B cell (primary cell): ENCODE results near the gene LIN37. TPM values are rescaled to one million over a fixed set of nuclear protein-coding genes. Genes with fewer than 3 reads are reported as not detected.

Source experiments
- ATAC-seq: fragments of 200-7000 bp; cut with Tn5 transposase; one replicate; pipeline ENCODE4 v1.10.0; 2021; ENCODE audit warnings: low read depth, mild to moderate bottlenecking, moderate number of reproducible peaks, moderate library complexity
- CTCF ChIA-PET: fragments of 350-600 bp; sonication (Branson Sonifier 250); formaldehyde crosslinking; loops from one replicate; lab custom pipeline; 2021; ENCODE audit warnings: antibody characterized with exemption, inconsistent platforms; lab: Charles Lee
- POLR2A ChIA-PET: fragments of 350-600 bp; sonication (Branson Sonifier 250); formaldehyde crosslinking; loops from one replicate; lab custom pipeline; 2021; ENCODE audit warnings: antibody characterized with exemption; lab: Charles Lee
- DNase-seq: peaks from one replicate; pipeline ENCODE4 v3.0.0; 2013
- H2AFZ ChIP-seq: 2 replicates; pipeline ENCODE4 v1.6.1; 2012; ENCODE audit warnings: mild to moderate bottlenecking, low read depth, low read length; ENCODE audit not compliant: insufficient read depth, poor library complexity, severe bottlenecking
- H3K27ac ChIP-seq, 2 donors: 1 replicate in 1 of 2; 2 replicates in 1 of 2; pipeline ENCODE4 v1.5.1; 2012 to 2013; ENCODE audit warnings: low read length in 2 of 2, mild to moderate bottlenecking in 2 of 2, moderate library complexity in 1 of 2
- H3K27me3 ChIP-seq, 4 experiments: fragments of 200-600 bp in 1 of 4; sonication (generic) in 1 of 4; replicated peaks in 1 of 4; 1 replicate in 2 of 4; 2 replicates in 2 of 4; pipeline versions ENCODE4 v1.6.1 to v1.7.0; 2013 to 2016; ENCODE audit warnings: low read length in 3 of 4, mild to moderate bottlenecking in 2 of 4, mixed read lengths in 1 of 4, moderate library complexity in 1 of 4; ENCODE audit not compliant: insufficient read depth in 4 of 4, control insufficient read depth in 3 of 4; ENCODE audit errors: control extremely low read depth in 1 of 4
- H3K36me3 ChIP-seq, 2 experiments: replicated peaks in 1 of 2; 1 replicate in 1 of 2; 2 replicates in 1 of 2; pipeline versions ENCODE4 v1.6.1 to v1.7.1; 2013; ENCODE audit warnings: low read length in 1 of 2; ENCODE audit not compliant: insufficient read depth in 2 of 2, control insufficient read depth in 1 of 2; ENCODE audit errors: control extremely low read depth in 1 of 2, extremely low read depth in 1 of 2
- H3K4me1 ChIP-seq, 2 donors: fragments of 200-600 bp in 1 of 2; sonication (generic) in 1 of 2; 1 replicate in 1 of 2; 2 replicates in 1 of 2; pipeline versions ENCODE4 v1.5.1 to v1.6.1; 2013 to 2017; ENCODE audit warnings: low read length in 2 of 2; ENCODE audit not compliant: control insufficient read depth in 2 of 2, insufficient read depth in 2 of 2
- H3K4me2 ChIP-seq: replicated peaks from 2 replicates; pipeline ENCODE3; 2012; ENCODE audit warnings: mild to moderate bottlenecking, low read depth, low read length; ENCODE audit not compliant: poor library complexity, severe bottlenecking
- H3K4me3 ChIP-seq, 5 experiments: fragments of 200-600 bp in 1 of 5; sonication (generic) in 1 of 5; 1 replicate in 3 of 5; 2 replicates in 2 of 5; pipeline versions ENCODE4 v1.5.1 to v1.7.0; 2011 to 2016; ENCODE audit warnings: low read length in 4 of 5, mild to moderate bottlenecking in 4 of 5, low read depth in 2 of 5, control low read depth in 1 of 5, moderate library complexity in 1 of 5; ENCODE audit not compliant: insufficient read depth in 1 of 5; ENCODE audit errors: control extremely low read depth in 1 of 5, extremely low read depth in 1 of 5
- H3K79me2 ChIP-seq: fragments of 200-600 bp; sonication (generic); one replicate; pipeline ENCODE4 v1.6.0; 2016; ENCODE audit warnings: low read length; ENCODE audit not compliant: control insufficient read depth, insufficient read depth
- H3K9ac ChIP-seq: fragments of 200-600 bp; sonication (generic); 2 replicates; pipeline ENCODE4 v1.6.1; 2017; ENCODE audit warnings: mild to moderate bottlenecking, low read length, moderate library complexity
- H3K9me3 ChIP-seq, 3 donors: one replicate each; pipeline versions ENCODE4 v1.6.1 to v1.7.1; 2013; ENCODE audit warnings: low read length in 2 of 3; ENCODE audit not compliant: control insufficient read depth in 2 of 3, insufficient read depth in 1 of 3; ENCODE audit errors: control extremely low read depth in 1 of 3
- H4K20me1 ChIP-seq: 2 replicates; pipeline ENCODE4 v1.6.0; 2012; ENCODE audit warnings: mild to moderate bottlenecking, low read length; ENCODE audit not compliant: insufficient read depth, control insufficient read depth, poor library complexity, severe bottlenecking
- H3K27ac Mint-ChIP-seq: one replicate; pipeline ENCODE4 v1.8.0; 2021; ENCODE audit warnings: mixed read lengths
- H3K27me3 Mint-ChIP-seq: one replicate; pipeline ENCODE4 v1.8.0; 2021; ENCODE audit warnings: mixed read lengths
- H3K4me1 Mint-ChIP-seq: one replicate; pipeline ENCODE4 v1.8.0; 2021; ENCODE audit warnings: mixed read lengths
- H3K4me3 Mint-ChIP-seq: one replicate; pipeline ENCODE4 v1.8.0; 2021; ENCODE audit warnings: mixed read lengths
- H3K9me3 Mint-ChIP-seq: one replicate; pipeline ENCODE4 v1.8.0; 2022; ENCODE audit warnings: mixed read lengths; ENCODE audit not compliant: insufficient read depth
- EZH2 ChIP-seq: IDR thresholded peaks from 2 replicates; pipeline ENCODE4 v1.6.1; 2012; ENCODE audit warnings: borderline replicate concordance, low read depth, mild to moderate bottlenecking, moderate library complexity, low read length; ENCODE audit not compliant: insufficient read depth, poor library complexity, severe bottlenecking
- WGBS: methylation state at CpG from one replicate; pipeline ENCODE4 v1.1.5; 2013; ENCODE audit warnings: missing lambda C conversion rate; ENCODE audit not compliant: insufficient coverage; 5-methylcytosine and 5-hydroxymethylcytosine counted together
- intact Hi-C: fragments of 100-400 bp; cut with micrococcal nuclease; formaldehyde crosslinking; loops from one replicate; pipeline ENCODE4 v1.10.0; 2022
- polyA plus RNA-seq: library from polyadenylated mRNA; depleted of rRNA; stranded (reverse); fragments of >200 nt; gene quantifications from 2 replicates; pipeline ENCODE4 v1.2.3, GENCODE V29; 2012
- total RNA-seq, 2 donors: library from RNA; stranded (reverse); fragments of 120-200 nt in 1 of 2; gene quantifications; 1 replicate in 1 of 2; 2 replicates in 1 of 2; pipeline versions ENCODE4 v1.2.3 to v1.2.4, GENCODE V29; 2013 to 2022
- TF ChIP-seq, protein P1 (sequence below): fragments of 200-600 bp; IDR thresholded peaks from one replicate; pipeline ENCODE4 v1.8.0; 2022; ENCODE audit warnings: antibody characterized with exemption, mild to moderate bottlenecking

The LIN37 gene
- total and polyA plus RNA-seq, 2 donors (not counting 1 experiment from before 2014, with no cell fraction given): 22.3 to 64.1 TPM

GRCh38 chr19:35740423-35741202 lies 7.8 kb upstream of the LIN37 start:
- ChIA-PET CTCF (interaction anchor here (0.8 to 1.6 kb wide), 9 partner anchors 8 to 218 kb away, joined by 3 to 7 read pairs (median 4); partner anchors contain the start of gene LIN37), POLR2A (interaction anchor here (0.7 to 1.5 kb wide), 10 partner anchors 8 to 159 kb away, joined by 3 to 10 read pairs (median 3); partner anchors contain the start of genes HSPB6, LIN37 and NFKBID)
- Histone ChIP-seq H3K36me3 (peaks cover 0 to 35% of the 10 kb centered on the region in 2 experiments), H3K4me3 (peak overlapping the region; percentile 60 to 93 (median 83)), H3K4me2 (peak overlapping the region; percentile 100), H3K9me3 (no peaks in the 10 kb centered on the region), H2AFZ (peak overlapping the region; percentile 66), H3K9ac (peak overlapping the region; percentile 91), H4K20me1 (peaks cover 27% of the 10 kb centered on the region), H3K4me1 (peaks cover 34 to 64% of the 10 kb centered on the region in 2 donors), H3K79me2 (peaks cover 44% of the 10 kb centered on the region), H3K27me3 (no peaks in the 10 kb centered on the region), H3K27ac (peak overlapping the region; percentile 59 to 73)
- H3K27me3 Mint-ChIP-seq: no peaks in the 10 kb centered on the region
- DNase-seq (peak; percentile 95), ATAC-seq (peak; percentile 64)
- intact Hi-C loops: loop anchor here (1.0 to 10.0 kb wide), 8 partner anchors 18 to 474 kb away; partner anchors contain the start of genes ARHGAP33, PROSER3, ZNF146 and ZNF565
- no peaks in the 10 kb centered on the region for H3K9me3 Mint-ChIP-seq
- WGBS: under 1% methylated on average over 63 of the region's 63 CpGs
- peak overlapping the region; percentile 92 for H3K27ac Mint-ChIP-seq
- H3K4me1 Mint-ChIP-seq: peaks cover 57% of the 10 kb centered on the region
- peak overlapping the region; percentile 96 for H3K4me3 Mint-ChIP-seq
- TF ChIP-seq, protein P1, sequence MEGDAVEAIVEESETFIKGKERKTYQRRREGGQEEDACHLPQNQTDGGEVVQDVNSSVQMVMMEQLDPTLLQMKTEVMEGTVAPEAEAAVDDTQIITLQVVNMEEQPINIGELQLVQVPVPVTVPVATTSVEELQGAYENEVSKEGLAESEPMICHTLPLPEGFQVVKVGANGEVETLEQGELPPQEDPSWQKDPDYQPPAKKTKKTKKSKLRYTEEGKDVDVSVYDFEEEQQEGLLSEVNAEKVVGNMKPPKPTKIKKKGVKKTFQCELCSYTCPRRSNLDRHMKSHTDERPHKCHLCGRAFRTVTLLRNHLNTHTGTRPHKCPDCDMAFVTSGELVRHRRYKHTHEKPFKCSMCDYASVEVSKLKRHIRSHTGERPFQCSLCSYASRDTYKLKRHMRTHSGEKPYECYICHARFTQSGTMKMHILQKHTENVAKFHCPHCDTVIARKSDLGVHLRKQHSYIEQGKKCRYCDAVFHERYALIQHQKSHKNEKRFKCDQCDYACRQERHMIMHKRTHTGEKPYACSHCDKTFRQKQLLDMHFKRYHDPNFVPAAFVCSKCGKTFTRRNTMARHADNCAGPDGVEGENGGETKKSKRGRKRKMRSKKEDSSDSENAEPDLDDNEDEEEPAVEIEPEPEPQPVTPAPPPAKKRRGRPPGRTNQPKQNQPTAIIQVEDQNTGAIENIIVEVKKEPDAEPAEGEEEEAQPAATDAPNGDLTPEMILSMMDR: no peak
- TF ChIP-seq EZH2: no peak
